Fibroblast of skin of right quadriceps (primary cell): ENCODE results near the gene MED4.
"Not testable (repeated sequence)": the region's sequence is repeated elsewhere in the genome, so short reads cannot be mapped to it uniquely, and the experiment has no call there.

ENCODE experiments used
- DNase-seq: peaks from one replicate; pipeline ENCODE4 v3.0.0-alpha.2; 2013

The MED4 gene

GRCh38 chr13:48093588-48093987 lies 1.3 kb downstream of the MED4 start:
- DNase-seq, result no peak

DNA sequence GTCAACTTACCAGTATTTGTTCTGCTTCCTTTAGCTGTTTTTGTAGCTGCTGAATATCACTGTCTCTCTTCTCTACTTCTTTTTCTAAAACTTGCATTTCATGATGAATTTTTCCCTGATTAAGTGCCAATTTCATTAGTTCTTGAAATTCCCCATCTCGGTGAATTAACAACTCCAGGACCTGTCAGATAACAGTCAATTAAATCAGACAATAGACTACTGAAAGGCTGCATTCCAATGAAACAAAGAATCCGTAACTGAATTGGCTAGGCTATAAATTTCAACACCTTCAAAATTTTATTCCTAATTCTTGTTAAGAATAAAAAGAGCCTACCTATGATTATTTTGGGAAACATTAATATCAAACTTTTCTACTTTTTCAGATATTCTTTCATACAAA lies 8.6 kb downstream of the MED4 start:
- DNase-seq, result no peak

- no peak for DNase-seq
These were observed 13.2 kb downstream of the MED4 start for GRCh38 chr13:48081739-48082138.

DNA sequence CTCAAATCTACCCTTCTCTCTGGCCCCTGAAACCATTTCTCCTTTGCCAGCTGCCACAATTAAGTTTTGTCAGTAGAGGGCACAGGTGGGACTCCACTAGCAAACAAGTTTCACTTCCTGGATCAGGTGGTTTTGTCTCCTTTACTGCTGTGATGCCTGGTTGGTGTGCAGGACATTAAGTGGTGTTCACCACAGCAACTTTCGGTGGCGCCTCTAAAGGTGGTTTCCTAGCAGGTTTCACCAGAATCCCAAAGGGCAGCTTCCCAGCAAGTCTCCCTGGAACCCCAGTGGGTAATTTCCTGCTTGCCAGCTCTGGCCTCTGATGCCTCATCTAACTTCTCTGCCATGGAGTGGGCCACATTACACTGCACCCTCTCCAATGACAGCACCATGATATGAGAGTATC lies 16.6 kb downstream of the MED4 start:
- no peak for DNase-seq

- DNase-seq, result no peak
These were observed 20.9 kb downstream of the MED4 start for GRCh38 chr13:48074006-48074405.

DNA sequence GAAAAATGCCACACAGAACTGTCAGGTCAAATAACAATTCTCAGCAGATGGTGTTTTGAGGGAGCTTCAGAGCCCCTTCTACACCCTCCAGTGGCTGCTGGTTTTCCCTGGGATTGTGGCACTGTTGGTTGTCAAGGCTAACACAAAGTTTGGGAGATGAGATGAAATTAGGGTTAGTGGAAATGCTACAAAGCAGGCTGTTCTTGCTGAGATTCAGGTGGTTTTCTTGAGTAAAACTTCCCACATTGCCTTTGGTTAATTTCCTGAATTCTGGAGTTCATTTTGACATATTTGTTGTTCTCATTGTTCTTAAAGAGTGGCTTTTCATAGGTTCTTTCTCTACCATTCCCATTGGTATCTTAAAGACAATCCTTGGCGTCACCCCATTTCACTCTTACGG lies 22.1 kb downstream of the MED4 start:
- no peak for DNase-seq

DNA sequence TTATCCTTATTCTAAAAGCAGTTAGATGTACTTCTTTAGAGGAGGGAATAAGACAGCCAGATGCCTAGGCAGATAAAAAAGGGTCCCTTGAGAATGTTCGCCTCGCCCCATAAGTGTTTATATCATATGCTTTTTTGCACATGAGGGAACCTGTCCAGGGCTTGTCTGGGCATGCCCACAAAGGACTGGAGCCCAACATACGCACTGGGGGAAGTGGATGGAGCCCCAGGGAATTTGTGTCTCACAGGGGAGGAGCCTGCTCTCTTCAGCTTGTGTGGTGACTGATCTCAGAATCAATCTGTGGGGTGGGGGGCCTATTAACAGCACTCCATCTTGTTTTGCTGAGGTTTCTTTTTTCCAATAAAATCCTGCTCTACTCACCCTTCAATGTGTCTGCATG lies 22.6 kb downstream of the MED4 start:
- DNase-seq, result no peak

DNA sequence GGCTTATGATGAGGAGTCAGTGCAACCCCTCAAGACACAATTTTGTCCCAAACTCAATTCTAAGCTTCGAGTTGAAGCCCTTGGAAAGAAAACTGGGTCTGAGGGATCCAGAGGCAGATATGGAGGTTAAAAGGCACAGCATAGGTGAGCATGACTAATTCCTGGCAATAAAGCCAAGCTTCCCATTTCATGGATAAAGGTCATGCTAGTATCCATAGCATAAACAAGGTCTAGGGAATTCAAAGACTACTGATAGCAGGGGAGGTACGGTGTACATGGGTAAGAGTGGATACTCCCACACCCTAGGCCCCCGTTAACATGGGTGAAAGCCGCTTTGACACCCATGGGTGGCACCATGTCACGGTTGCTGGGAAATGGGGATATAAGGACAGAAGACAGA lies 24.0 kb downstream of the MED4 start:
- DNase-seq, result no peak

DNA sequence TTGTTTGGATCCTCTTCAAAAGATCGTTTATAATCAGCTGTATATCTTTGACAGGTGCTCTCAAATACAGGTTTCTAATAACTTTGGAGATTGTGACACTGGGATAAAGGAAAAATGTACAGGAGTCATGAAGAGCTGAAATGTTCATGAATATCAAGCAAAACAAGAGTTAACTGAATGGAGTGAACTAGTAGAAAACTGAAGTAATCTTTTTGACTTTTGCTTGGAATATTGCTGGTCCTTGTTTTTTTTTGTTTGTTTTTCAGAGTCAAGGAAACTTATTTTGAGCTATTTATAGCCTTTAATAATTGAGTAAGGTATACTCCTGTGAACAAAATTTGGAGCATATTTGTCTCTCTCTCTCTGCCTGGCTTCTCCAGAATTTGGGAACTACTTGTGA lies 25.3 kb downstream of the MED4 start:
- no peak for DNase-seq

DNA sequence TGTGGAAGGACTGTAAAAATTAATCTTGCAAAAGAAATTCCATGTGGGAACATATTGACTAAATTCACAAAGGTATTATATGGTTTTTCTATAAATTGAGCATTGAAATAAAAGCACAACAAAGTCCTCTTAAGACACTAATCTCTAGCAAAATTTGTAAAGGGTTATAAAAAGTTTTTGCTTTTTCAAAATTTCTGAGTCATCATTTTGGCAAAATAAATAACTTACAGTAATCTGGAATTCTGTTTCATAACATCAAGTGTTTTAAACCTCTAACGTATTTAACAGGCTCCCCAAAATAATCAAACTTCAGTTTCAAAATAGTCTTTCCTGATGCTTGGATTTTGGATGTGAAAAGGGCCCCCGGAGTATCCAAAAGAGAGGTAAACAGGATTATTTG lies 26.0 kb downstream of the MED4 start:
- no peak for DNase-seq

GRCh38 chr13:48068036-48068435 lies 26.9 kb downstream of the MED4 start:
- DNase-seq, result no peak

DNA sequence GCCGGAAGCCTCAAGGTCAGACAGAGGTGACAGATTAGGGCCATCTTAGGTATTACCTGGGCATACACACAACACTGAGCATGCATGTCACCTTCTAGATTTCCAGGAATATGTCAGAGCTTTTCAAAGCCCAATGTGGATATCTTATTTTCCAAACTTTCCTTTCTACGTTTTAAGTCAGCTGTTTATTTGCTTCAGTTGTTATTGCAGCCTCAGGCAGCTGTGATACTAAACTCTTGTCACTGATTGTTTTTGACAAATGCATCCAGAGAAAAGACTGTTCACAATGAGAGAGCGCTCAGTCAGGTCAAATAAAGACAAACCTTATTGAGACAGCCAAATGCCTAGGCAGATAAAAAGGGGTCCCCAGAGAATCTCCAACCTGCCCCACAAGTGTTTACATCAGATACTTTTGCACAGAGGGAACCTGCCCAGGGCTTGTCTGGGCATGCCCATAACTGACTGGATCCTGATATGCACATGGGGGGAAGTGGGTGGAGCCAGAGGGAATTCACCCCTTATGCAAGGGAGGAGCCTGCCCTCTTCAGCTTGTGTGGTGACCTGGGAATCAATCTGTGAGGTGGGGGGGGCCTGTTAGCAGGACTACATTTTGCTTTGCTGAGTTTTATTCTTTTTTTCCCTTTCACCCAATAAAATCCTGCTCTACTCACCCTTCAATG lies 28.5 kb downstream of the MED4 start:
- DNase-seq, result no peak

DNA sequence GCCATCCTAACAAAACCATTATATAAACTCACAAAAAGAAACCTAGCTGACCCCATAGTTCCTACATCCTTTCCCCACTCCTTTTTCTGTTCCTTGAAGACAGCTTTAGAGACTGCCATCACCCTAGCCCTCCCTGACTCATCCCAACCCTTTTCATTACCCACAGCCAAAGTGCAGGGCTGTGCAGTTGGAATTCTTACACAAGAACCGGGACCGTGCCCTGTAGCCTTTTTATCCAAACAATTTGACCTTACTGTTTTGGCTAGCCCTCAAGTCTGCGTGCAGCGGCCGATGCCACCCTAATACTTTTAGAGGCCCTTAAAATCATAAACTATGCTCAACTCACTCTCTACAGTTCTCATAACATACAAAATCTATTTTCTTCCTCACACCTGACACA lies 35.0 kb downstream of the MED4 start:
- not testable (repeated sequence) for DNase-seq

- DNase-seq, result not testable (repeated sequence)
These were observed 36.4 kb downstream of the MED4 start for GRCh38 chr13:48058536-48058935.

DNA sequence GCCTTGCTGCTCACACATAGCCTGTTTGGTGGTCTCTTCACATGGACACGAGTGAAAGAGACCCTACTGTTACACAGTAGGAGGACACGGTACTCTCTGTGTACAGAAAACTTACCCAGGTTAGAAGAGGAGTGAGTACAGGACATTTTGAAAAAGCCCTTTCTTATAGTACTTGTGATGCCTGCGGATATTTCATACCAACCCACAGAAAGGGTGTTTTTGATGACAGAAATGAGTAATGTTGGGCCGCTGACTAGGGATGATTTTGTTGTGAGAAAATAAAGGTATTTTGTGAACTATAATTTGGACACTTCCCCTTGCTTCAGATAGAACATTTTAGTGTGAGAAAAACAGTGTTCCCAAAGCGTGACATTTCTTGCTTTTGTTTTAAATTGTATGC lies 39.2 kb downstream of the MED4 start:
- DNase-seq, result no peak

- DNase-seq, result no peak
These were observed 40.3 kb downstream of the MED4 start for GRCh38 chr13:48054601-48055000.

- no peak for DNase-seq
These were observed 44.4 kb downstream of the MED4 start for GRCh38 chr13:48050550-48050949.

GRCh38 chr13:48043789-48044503 lies 51.0 kb downstream of the MED4 start:
- peak; percentile 70 for DNase-seq

- no peak for DNase-seq
These were observed 52.0 kb downstream of the MED4 start for GRCh38 chr13:48042894-48043293.

- peak; percentile 35 for DNase-seq
These were observed 54.0 kb downstream of the MED4 start for GRCh38 chr13:48040896-48041295.

- no peak for DNase-seq
These were observed 54.9 kb downstream of the MED4 start for GRCh38 chr13:48040049-48040448.

DNA sequence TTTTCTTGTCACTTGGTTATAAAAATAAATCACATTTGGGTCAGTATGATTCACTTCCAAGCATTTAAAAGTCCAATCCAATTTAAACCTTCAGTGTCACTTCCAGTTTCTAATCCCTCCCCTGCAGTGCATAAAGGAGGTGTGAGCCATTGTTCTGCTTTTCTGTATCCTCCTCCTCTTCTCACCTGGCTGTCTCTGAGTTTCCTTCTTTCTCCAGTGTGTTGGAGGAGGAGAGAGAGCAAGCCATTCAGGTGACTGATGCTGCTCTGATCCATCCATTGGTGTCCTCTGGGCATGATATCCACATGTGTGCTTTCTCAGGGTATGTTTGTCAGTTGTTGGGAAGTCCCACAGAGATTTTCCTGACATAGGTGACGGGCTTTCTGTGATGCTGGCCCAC lies 56.1 kb downstream of the MED4 start:
- no peak for DNase-seq

- peak; percentile 96 for DNase-seq
These were observed 57.3 kb downstream of the MED4 start, which contains the start of gene NUDT15 for GRCh38 chr13:48037346-48038173. TSS of gene NUDT15 (plus strand) at chr13:48037726. CDS start at chr13:48037747, 21 bp downstream.

GRCh38 chr13:48029859-48030258 lies 65.0 kb downstream of the MED4 start:
- no peak for DNase-seq
